ENCODE measurements around the gene COX7A2.
A peak's percentile ranks its signal among the peaks of the same experiment; 100 is the strongest.

The COX7A2 gene

DNA sequence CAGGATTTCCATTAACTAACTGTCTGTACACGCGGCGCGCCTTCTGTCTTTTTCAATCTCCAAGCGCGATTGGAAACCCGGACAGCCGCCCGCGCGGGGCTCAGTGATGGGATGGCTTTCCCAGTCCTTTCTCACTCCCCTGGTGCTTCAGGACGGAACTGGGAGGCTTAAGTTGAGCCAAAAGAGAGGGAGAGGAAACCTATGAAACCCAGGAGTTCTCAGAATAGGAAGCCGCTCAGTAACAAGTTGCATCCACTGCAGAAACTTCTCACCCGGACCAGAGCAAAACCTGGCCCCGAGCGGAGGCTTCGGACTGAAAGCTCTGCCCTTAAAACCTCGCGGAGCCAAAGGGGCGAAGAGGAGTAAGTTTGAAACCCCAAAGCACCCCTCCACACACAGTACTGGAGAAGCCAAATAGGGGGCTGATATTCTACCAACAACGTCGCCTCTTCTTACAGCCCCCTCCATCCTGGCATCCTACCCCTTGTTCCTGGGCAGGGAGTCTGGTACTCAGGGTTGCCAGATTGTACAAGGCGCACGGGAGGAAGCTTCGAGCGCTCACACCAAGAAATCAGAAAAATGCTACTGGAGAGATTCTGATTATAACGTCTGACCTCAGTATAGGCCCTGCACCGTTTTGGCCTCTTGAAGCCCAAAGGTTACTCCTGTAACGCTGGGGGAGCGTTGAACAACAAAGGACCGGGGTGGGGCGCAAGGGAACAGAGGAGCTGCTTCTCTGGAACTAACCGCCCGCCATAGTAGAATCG is 36.8 kb downstream of the COX7A2 start:
- H3K36me3 ChIP-seq (ENCODE audit: insufficient read depth, low read length): no peaks in the 10 kb centered on the region
- peak overlapping the region; percentile 47 for H2AFZ ChIP-seq (ENCODE audit: low read length, unreplicated experiment)
- H3K4me3 ChIP-seq (ENCODE audit: low read depth, low read length): peak overlapping the region; percentile 86
- no peak overlapping the region for H3K27ac ChIP-seq (ENCODE audit: low read depth, low read length)
- peaks cover 20% of the 10 kb centered on the region for H3K4me1 ChIP-seq (ENCODE audit: control insufficient read depth, insufficient read depth, low read length, unreplicated experiment)
- H3K27me3 ChIP-seq (ENCODE audit: insufficient read depth, low read length): no peaks in the 10 kb centered on the region
- peaks cover 23% of the 10 kb centered on the region for H3K79me2 ChIP-seq (ENCODE audit: control insufficient read depth, insufficient read depth, low read length, unreplicated experiment)

DNA sequence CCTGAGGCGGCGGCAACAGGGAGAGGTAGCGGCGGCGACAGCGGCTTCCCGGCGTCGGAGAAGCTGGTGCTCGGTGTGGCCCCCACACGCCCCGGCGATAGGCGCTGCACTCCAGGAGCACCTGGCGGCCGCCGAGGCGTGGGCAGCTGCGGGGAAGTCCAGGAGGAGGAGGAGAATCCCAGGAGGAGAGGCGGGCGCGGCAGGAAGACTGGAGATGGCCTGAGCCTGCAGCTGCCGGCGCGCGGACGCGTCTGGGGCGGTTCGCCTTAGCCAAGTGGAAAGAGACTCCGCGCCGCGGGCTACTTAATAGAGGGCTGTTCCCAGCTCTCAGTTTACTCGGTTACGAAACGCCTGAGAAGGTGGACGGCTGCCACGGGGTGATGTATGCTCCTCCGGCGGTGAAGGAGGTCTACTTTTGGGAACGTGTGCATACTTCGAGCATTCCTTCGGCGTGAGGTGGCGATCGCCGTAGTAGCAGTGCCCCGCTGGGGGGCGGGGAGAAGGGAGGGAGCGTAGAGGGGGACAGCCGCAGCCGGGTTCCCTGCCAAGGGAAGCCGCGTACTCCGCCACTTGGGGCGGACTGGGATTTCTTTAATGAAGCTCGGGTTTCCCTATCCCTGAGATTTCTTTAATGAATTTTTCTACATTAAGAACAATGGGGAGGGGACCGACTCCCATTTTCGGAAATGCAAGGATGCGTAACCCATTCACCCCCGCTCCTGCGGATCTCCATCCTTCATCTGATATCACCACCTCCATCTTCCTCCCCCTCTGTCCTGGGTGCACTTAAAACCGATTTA is 37.6 kb downstream of the COX7A2 start, which contains the start of gene COL12A1:
Gene COL12A1, minus strand, starts transcription at position 278 of the 800 bp plus-strand sequence. CDS start 3,261 bp downstream, outside the sequence.
- H3K4me1 ChIP-seq (ENCODE audit: control insufficient read depth, insufficient read depth, low read length, unreplicated experiment): peaks cover 21% of the 10 kb centered on the region
- H3K27me3 ChIP-seq (ENCODE audit: insufficient read depth, low read length): no peaks in the 10 kb centered on the region
- peak within 1 kb of the TSS; percentile 86 for H3K4me3 ChIP-seq (ENCODE audit: low read depth, low read length)
- peaks cover 28% of the 10 kb centered on the region for H3K79me2 ChIP-seq (ENCODE audit: control insufficient read depth, insufficient read depth, low read length, unreplicated experiment)
- peak within 1 kb of the TSS; percentile 58 for H2AFZ ChIP-seq (ENCODE audit: low read length, unreplicated experiment)
- H3K36me3 ChIP-seq (ENCODE audit: insufficient read depth, low read length): no peaks in the 10 kb centered on the region
- peak within 1 kb of the TSS; percentile 58 for H3K27ac ChIP-seq (ENCODE audit: low read depth, low read length)

DNA sequence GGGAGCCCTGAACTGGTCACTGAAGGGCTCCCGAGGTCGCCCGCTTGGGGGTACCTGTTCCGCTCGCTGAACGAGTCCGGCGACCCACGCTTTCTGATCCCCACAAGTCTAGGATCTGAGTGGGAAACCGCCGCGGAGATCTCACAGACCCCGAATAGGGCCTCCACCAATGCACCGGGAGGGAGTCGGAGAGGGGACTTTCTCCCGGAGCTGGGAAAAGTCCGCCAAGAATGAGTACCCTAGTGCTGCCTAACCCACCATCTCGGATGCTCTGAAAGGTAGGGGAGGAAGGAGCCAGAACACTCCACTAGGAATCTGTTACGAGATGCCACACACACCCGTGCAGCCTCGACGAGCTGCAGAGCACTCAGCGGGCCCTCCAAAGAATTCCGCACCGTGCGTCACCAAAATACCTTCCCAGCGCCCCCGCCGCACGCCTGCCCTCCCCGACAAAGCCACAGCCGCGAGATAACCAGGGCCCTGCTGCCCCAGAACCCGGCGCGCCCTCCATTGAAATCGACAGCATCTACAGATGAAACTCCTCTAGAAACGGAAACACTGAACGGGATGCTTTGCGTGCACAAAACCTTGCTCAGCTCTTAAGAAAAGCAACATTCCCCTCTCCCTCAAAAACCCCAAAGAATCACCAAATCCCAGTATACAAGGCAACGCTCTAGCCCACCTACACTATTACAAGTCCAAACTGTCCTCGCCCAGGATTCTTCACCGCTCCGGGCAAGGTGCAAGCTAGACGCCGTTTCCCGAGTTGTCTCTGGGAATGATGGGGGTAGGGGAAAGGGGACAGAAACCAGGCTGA is 38.4 kb downstream of the COX7A2 start:
- peak overlapping the region; percentile 86 for H3K4me3 ChIP-seq (ENCODE audit: low read depth, low read length)
- H3K36me3 ChIP-seq (ENCODE audit: insufficient read depth, low read length): no peaks in the 10 kb centered on the region
- peaks cover 29% of the 10 kb centered on the region for H3K79me2 ChIP-seq (ENCODE audit: control insufficient read depth, insufficient read depth, low read length, unreplicated experiment)
- H3K27me3 ChIP-seq (ENCODE audit: insufficient read depth, low read length): no peaks in the 10 kb centered on the region
- peak overlapping the region; percentile 58 for H3K27ac ChIP-seq (ENCODE audit: low read depth, low read length)
- H2AFZ ChIP-seq (ENCODE audit: low read length, unreplicated experiment): peak overlapping the region; percentile 58
- H3K4me1 ChIP-seq (ENCODE audit: control insufficient read depth, insufficient read depth, low read length, unreplicated experiment): peaks cover 23% of the 10 kb centered on the region

DNA sequence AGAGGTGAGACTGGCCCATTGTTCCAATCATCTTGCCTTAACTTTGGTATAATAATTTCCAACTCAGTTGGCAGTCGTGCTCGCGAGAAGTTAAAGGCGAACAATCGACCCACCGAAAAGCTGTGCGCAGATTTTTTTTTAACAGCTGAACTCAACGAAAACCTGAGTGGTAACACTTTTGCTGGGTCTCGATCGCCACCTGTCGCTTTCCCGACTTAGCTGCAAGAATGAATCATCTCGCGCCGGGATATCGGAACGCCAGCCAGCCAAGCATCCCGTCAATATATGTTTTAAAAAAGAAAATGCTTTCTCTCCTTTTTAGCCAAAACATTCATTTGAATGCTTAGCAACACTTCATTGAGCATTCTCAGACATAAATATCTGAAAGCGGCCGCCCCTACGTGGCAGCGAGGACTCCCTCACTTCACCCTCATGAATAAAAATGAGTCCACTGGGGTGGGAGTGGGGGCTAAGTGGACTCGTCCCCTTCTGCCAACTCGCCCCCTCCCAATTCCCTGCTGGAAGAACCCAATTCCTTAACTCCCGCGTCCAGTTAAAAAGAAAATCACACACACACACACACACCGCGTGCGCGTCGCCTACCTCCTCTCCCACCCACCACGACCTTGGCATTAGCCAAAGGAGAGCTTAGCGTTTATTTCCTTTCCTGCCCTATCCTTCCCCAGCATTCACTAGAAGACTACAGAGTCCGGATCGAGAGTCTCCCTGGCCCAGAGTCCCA is 39.2 kb downstream of the COX7A2 start:
- H3K79me2 ChIP-seq (ENCODE audit: control insufficient read depth, insufficient read depth, low read length, unreplicated experiment): peaks cover 37% of the 10 kb centered on the region
- peak overlapping the region; percentile 86 for H3K4me3 ChIP-seq (ENCODE audit: low read depth, low read length)
- peaks cover 29% of the 10 kb centered on the region for H3K4me1 ChIP-seq (ENCODE audit: control insufficient read depth, insufficient read depth, low read length, unreplicated experiment)
- peak overlapping the region; percentile 77 for H3K27ac ChIP-seq (ENCODE audit: low read depth, low read length)
- H3K36me3 ChIP-seq (ENCODE audit: insufficient read depth, low read length): no peaks in the 10 kb centered on the region
- peak overlapping the region; percentile 95 for H2AFZ ChIP-seq (ENCODE audit: low read length, unreplicated experiment)
- H3K27me3 ChIP-seq (ENCODE audit: insufficient read depth, low read length): no peaks in the 10 kb centered on the region

DNA sequence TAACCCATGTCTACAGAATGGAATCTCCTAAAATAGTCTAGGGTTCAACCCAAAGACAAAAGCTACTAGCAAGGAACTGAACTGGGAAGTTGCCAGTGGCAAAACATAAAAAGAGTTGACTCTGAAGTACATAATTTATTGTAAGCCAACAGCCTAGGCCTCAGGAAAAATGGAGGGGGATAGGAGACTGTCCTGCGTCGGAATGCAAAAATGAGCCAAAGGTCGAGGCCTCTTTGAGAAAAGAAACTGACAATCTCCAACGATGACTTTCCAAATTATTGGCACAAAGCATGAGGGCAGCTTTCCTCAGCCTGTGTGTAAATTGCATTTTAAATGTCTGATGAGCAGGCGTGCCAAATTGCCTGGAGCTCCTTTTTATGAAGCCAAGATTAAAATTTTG is 39.9 kb downstream of the COX7A2 start:
- no peaks in the 10 kb centered on the region for H3K36me3 ChIP-seq (ENCODE audit: insufficient read depth, low read length)
- peak overlapping the region; percentile 95 for H2AFZ ChIP-seq (ENCODE audit: low read length, unreplicated experiment)
- H3K27ac ChIP-seq (ENCODE audit: low read depth, low read length): peak overlapping the region; percentile 77
- peak overlapping the region; percentile 86 for H3K4me3 ChIP-seq (ENCODE audit: low read depth, low read length)
- peaks cover 30% of the 10 kb centered on the region for H3K4me1 ChIP-seq (ENCODE audit: control insufficient read depth, insufficient read depth, low read length, unreplicated experiment)
- peaks cover 37% of the 10 kb centered on the region for H3K79me2 ChIP-seq (ENCODE audit: control insufficient read depth, insufficient read depth, low read length, unreplicated experiment)
- H3K27me3 ChIP-seq (ENCODE audit: insufficient read depth, low read length): no peaks in the 10 kb centered on the region

- Histone ChIP-seq H2AFZ (ENCODE audit: low read length, unreplicated experiment) (peak overlapping the region; percentile 49), H3K27me3 (ENCODE audit: insufficient read depth, low read length) (no peaks in the 10 kb centered on the region), H3K27ac (ENCODE audit: low read depth, low read length) (peak overlapping the region; percentile 77; the same call in 1 of the 2 replicates), H3K4me1 (ENCODE audit: control insufficient read depth, insufficient read depth, low read length, unreplicated experiment) (peaks cover 30% of the 10 kb centered on the region), H3K79me2 (ENCODE audit: control insufficient read depth, insufficient read depth, low read length, unreplicated experiment) (peaks cover 37% of the 10 kb centered on the region), H3K4me3 (ENCODE audit: low read depth, low read length) (no peak overlapping the region), H3K36me3 (ENCODE audit: insufficient read depth, low read length) (no peaks in the 10 kb centered on the region)
Observed at GRCh38 chr6:75202676-75203131, 40.9 kb downstream of the COX7A2 start.

DNA sequence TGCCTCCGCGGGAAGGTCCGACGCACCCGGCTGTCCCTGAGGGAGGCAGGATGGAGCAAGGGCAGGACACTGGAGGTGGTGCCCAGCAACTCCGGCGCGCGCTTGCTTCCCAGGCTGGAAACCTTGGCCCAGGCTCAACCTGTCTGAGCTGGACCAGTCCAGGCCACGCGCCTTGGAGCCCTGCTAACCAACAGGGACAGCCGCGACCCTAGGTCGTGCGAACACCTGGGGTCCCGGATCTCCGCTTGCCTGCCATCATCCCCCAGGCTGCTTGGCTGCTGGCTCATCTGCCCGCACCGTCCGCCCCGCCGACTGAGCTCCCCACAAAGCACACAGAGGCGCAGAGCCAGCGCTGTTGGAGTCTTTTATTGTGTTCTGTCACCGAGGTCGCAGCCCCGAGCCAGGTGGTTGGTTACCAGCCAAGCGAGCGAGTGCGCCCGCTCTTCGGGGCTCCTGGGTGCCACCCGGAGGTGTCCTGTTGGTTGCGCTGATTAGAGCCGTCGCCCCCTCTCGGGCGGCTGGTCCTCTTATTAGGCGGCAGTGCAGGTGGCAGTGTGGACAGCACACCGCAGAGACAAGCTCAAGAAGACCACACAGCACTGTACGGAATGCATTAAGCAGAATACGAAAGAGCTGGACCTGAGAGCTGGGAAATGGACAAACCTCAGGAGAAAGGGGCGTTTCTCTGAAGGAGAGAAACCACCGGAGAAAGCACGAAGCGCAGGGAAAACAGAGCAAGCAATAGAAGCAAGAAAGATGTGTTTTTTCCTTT is 41.5 kb downstream of the COX7A2 start:
- H3K4me3 ChIP-seq (ENCODE audit: low read depth, low read length): no peak overlapping the region
- no peaks in the 10 kb centered on the region for H3K27me3 ChIP-seq (ENCODE audit: insufficient read depth, low read length)
- no peak overlapping the region for H3K27ac ChIP-seq (ENCODE audit: low read depth, low read length)
- H3K36me3 ChIP-seq (ENCODE audit: insufficient read depth, low read length): no peaks in the 10 kb centered on the region
- H2AFZ ChIP-seq (ENCODE audit: low read length, unreplicated experiment): no peak overlapping the region
- peaks cover 37% of the 10 kb centered on the region for H3K79me2 ChIP-seq (ENCODE audit: control insufficient read depth, insufficient read depth, low read length, unreplicated experiment)
- peaks cover 30% of the 10 kb centered on the region for H3K4me1 ChIP-seq (ENCODE audit: control insufficient read depth, insufficient read depth, low read length, unreplicated experiment)

GRCh38 chr6:75201021-75201420 is 42.6 kb downstream of the COX7A2 start:
- H3K79me2 ChIP-seq (ENCODE audit: control insufficient read depth, insufficient read depth, low read length, unreplicated experiment): peaks cover 37% of the 10 kb centered on the region
- H3K27me3 ChIP-seq (ENCODE audit: insufficient read depth, low read length): no peaks in the 10 kb centered on the region

DNA sequence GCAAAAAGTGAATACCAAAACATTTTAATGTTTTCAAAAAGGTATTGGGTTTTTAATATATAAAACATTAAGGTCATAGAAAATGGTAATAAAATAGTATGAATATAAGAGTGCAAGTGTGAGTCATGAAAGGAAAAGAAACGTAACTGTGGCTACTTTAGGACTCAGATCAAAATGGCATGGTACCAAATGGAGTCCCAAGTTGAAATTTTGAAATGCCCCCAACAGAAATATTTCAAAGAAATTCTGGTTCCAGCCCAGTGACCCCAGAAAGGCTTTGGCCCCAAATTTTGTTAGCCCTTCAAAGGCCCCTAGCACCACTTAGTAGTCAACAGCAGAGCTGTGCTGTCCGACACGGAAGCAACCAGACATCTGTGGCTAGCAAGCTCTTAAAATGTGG is 43.7 kb downstream of the COX7A2 start:
- H3K4me1 ChIP-seq (ENCODE audit: control insufficient read depth, insufficient read depth, low read length, unreplicated experiment): peaks cover 30% of the 10 kb centered on the region
- peaks cover 36% of the 10 kb centered on the region for H3K79me2 ChIP-seq (ENCODE audit: control insufficient read depth, insufficient read depth, low read length, unreplicated experiment)
- no peaks in the 10 kb centered on the region for H3K27me3 ChIP-seq (ENCODE audit: insufficient read depth, low read length)
- peaks cover 7% of the 10 kb centered on the region for H3K36me3 ChIP-seq (ENCODE audit: insufficient read depth, low read length)
- peak overlapping the region; percentile 15; the same call in 1 of the 2 replicates for H3K27ac ChIP-seq (ENCODE audit: low read depth, low read length)
- peak overlapping the region; percentile 56 for H3K4me3 ChIP-seq (ENCODE audit: low read depth, low read length)
- peak overlapping the region; percentile 44 for H2AFZ ChIP-seq (ENCODE audit: low read length, unreplicated experiment)

More at GRCh38 chr6:75201021-75201420, 42.6 kb downstream of the COX7A2 start:
- Histone ChIP-seq H2AFZ (ENCODE audit: low read length, unreplicated experiment) (no peak overlapping the region), H3K27ac (ENCODE audit: low read depth, low read length) (no peak overlapping the region), H3K4me1 (ENCODE audit: control insufficient read depth, insufficient read depth, low read length, unreplicated experiment) (peaks cover 30% of the 10 kb centered on the region), H3K4me3 (ENCODE audit: low read depth, low read length) (no peak overlapping the region), H3K36me3 (ENCODE audit: insufficient read depth, low read length) (no peaks in the 10 kb centered on the region)
